NCI-H446 treated with DMSO at 0.1 percent for 48 hours (cell line): ENCODE measurements around the gene CDH4.
"Not testable (repeated sequence)": the region's sequence is repeated elsewhere in the genome, so short reads cannot be mapped to it uniquely, and the experiment has no call there.

Experiments used
- DNase-seq: peaks from one replicate; lab custom pipeline; 2025; lab: John Stamatoyannopoulos, UW

CDH4 gene

GRCh38 chr20:61419010-61419409 is 166.9 kb downstream of the CDH4 start:
- no peak for DNase-seq

- no peak for DNase-seq
Observed at GRCh38 chr20:61419501-61419900, 167.4 kb downstream of the CDH4 start.

- DNase-seq: no peak
Observed at GRCh38 chr20:61420056-61420455, 168.0 kb downstream of the CDH4 start.

- DNase-seq: no peak
Observed at GRCh38 chr20:61420781-61421180, 168.7 kb downstream of the CDH4 start.

GRCh38 chr20:61422636-61423425 is 170.8 kb downstream of the CDH4 start:
- no peak for DNase-seq

GRCh38 chr20:61424011-61424627 is 172.1 kb downstream of the CDH4 start:
- no peak for DNase-seq

GRCh38 chr20:61424628-61425420 is 172.8 kb downstream of the CDH4 start:
- no peak for DNase-seq

- DNase-seq: not testable (repeated sequence)
Observed at GRCh38 chr20:61425541-61425991, 173.5 kb downstream of the CDH4 start.

- no peak for DNase-seq
Observed at GRCh38 chr20:61426352-61426751, 174.3 kb downstream of the CDH4 start.

GRCh38 chr20:61429458-61430227 is 177.6 kb downstream of the CDH4 start:
- no peak for DNase-seq

GRCh38 chr20:61430228-61430624 is 178.2 kb downstream of the CDH4 start:
- no peak for DNase-seq

- DNase-seq: no peak
Observed at GRCh38 chr20:61433176-61433575, 181.1 kb downstream of the CDH4 start.

- no peak for DNase-seq
Observed at GRCh38 chr20:61433816-61434215, 181.8 kb downstream of the CDH4 start.

- DNase-seq: no peak
Observed at GRCh38 chr20:61434341-61434781, 182.3 kb downstream of the CDH4 start.

- no peak for DNase-seq
Observed at GRCh38 chr20:61435184-61435822, 183.2 kb downstream of the CDH4 start.

- DNase-seq: no peak
Observed at GRCh38 chr20:61435823-61436220, 183.8 kb downstream of the CDH4 start.

- no peak for DNase-seq
Observed at GRCh38 chr20:61436283-61436666, 184.2 kb downstream of the CDH4 start.

- no peak for DNase-seq
Observed at GRCh38 chr20:61436667-61437279, 184.7 kb downstream of the CDH4 start.

GRCh38 chr20:61437280-61438206 is 185.5 kb downstream of the CDH4 start:
- DNase-seq: no peak

- no peak for DNase-seq
Observed at GRCh38 chr20:61438285-61438684, 186.2 kb downstream of the CDH4 start.
